ENCODE data around the gene C2orf68.
A peak's percentile ranks its signal among the peaks of the same experiment; 100 is the strongest.
"Not testable (repeated sequence)": the region's sequence is repeated elsewhere in the genome, so short reads cannot be mapped to it uniquely, and the experiment has no call there.

Gene C2orf68, protein sequence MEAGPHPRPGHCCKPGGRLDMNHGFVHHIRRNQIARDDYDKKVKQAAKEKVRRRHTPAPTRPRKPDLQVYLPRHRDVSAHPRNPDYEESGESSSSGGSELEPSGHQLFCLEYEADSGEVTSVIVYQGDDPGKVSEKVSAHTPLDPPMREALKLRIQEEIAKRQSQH

DNA sequence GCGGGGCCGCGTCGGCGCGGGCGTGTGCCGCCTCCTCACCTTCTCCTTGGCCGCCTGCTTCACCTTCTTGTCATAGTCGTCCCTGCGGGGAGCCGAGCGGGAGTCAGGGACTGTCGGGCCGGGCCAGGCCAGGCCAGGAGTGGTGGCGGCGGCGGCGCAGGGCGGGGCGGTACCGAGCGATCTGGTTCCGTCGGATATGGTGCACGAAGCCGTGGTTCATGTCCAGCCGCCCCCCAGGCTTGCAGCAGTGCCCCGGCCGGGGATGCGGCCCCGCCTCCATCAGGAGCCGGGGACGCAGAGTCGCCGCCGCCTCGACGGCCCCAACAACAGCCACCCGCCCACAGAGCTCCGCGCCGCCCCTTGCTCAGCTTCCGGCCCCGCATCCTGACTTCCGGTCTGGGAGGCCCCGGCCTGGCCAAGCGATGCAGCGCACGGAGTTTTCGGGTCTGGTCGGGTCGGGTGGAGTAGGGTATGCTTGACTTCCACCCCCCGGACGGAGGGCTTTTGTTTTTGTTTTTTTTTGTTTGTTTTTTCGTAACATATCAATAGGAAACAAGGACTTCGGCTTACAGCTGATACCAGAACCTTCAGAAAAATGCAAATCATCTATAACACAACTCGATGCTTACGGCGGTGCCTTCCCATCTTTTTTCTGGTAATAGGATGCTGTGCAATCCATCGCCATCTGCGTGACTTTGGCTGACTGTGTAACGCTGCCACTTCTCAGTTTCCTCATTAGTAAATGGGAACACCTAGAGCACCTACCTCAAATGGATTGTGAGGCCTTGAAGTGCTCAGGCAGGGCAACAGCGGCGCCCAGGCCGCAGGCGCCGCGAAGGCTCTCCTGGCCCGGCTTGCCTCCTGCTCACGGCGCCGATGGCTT is at the start of gene C2orf68:
Gene C2orf68, minus strand, starts transcription at position 362 of the 883 bp plus-strand sequence. Its CDS starts 82 bp downstream, at position 280.
- peak; percentile 96 for DNase-seq (ENCODE audit: low spot score)

DNA sequence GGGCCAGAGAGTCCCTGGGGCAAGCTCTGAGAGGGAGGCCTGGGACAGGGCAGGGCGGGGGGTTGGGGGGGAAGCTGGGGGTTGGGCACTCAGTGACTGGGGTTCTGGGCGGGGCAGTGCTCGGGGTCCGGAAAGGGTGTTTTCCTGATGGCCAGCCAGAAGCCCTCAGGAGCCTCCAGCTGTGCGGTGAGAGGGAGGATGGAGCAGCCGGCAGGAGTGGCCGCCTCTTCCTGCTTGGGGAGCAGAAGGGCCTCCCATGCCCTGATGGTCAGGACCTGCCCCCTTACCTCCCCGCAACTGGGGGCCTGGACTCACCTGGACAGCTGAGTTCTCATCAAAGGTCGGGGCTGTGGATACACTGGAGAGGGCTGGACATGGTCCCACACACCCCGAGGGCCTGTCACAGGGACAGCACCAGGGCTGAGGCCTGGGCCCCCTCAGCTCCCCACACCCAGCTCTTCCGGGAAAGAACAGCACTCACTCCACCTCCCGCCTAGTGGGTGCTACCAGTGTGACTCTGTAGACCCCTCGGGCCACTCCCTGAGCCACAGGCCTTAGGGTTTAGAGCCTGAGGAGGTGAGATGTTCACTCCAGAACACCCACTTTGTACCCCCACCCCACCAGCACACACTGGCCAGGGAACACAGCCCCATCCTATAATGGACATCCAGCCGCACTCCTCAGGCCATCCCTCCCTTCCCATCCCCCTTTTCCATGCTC is 49.4 kb upstream of the C2orf68 start:
- DNase-seq (ENCODE audit: low spot score), result no peak

DNA sequence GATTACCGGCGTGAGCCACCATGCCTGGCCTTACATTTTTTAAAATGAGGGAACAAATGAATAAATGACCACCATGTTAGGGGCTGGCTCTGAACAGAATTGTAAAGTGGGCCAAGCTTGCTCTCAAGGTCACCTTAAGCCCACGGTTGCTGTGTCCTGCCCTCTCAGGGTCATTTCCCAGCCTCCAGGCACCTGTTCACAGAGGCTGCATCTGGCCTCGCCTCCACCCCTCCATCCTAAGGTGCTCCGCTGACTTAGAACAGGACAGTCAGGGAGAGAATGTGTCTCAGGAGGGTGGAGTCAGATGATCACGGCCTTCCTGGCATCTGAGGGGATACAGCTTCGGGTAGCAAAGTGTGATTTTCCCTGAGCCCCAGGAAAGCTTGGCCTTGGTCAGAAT is 48.9 kb upstream of the C2orf68 start:
- DNase-seq (ENCODE audit: low spot score), result no peak

DNA sequence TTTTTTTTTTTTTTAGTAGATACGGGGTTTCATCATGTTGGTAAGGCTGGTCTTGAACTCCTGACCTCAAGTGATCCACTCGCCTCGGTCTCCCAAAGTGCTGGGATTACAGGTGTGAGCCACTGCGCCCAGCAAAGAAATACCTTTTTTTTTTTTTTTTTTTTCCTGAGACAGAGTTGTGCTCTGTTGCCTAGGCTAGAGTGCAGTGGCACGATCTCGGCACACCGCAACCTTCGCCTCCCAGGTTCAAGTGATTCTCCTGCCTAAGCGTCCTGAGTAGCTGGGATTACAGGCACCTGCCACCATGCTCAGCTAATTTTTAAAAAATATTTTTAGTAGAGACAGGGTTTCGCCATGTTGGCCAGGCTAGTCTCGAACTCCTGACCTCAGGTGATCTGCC is 48.4 kb upstream of the C2orf68 start:
- not testable (repeated sequence) for DNase-seq (ENCODE audit: low spot score)

DNA sequence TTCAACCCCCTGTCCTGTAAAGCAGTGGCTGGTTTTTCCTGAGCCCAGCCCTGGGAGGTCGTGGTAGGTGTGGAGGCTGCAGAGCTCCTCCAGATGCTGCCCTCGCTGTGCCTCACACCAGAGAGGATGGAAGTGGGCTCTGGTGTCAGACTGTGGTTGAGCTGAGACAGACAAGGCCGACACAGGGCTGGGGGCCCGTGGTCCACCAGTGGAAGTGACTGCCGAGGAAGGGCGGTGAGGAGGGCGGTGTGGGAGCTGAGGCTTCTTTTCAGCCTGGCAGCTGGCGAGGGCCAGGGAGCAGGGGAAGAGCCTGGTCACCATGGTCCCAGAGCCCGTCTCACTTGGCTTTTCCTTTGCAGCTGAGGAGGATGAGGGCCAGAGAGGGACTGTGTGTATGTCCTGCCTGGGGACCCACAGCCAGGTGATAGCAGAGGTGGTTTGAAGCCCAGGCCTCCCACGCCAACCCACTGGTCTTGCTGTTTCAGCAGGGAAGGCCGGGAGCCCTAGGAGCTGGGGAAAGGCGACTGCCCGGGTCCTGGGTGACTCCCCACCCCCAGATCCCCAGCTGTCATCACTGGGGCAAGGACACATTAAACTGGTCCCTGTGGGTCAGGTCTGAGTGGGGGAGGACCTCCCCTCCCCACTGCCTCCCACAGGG is 47.6 kb upstream of the C2orf68 start:
- DNase-seq (ENCODE audit: low spot score), result no peak

DNA sequence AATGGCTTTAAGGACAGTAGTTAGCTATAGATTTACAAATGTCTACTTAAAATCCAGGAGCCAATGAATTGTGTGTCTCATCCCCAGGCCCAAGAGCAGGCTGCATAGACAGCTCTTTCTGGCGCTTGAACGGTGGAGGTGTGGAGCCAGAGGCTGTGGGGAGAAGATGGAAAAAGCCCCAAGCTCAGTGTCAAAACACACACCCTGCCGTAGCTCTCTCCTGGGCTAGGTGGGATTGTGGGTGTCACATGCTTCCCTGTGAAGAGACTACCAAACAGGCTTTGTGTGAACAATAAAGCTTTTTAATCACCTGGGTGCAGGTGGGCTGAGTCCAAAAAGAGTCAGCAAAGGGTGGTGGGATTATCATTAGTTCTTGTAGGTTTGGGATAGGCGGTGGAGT is 45.5 kb upstream of the C2orf68 start:
- DNase-seq (ENCODE audit: low spot score), result not testable (repeated sequence)

DNA sequence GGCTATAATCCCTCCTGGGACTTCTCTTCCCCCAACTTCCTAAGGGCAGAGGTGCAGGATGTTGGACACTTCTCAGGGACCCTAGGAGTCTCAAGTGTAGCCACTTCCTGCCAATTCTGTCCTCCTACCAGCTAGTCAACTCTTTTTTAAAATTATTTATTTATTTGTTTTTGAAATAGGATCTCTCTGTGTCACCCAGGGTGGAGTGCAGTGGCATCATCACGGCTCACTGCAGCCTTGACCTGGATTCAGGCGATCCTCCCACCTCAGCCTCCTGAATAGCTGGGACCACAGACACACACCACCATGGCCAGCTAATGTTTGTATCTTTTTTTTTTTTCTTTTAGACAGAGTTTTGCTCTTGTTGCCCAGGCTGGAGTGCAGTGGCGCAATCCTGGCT is 44.6 kb upstream of the C2orf68 start:
- no peak for DNase-seq (ENCODE audit: low spot score)

DNA sequence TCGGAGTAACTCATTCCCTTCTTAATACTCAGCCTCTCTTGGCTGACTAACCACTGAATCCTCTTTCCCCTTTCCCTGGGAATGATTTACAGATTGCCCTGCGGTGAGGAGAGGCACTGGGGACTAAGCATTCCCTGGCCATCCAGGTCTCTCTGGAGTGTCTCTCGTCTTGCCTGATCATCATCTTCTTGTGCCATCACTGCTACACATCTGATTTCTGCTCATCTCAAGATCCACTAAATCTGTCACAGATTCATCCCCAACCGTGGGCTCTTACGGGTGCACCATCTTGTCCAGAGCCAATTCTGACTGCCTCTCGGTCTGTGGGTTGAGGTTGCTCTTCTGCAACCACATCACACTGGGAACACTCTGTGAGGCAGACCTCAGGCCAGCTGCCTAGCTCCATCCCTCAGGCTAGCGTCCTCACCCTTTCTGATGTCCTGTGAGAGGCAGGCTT is 44.1 kb upstream of the C2orf68 start:
- no peak for DNase-seq (ENCODE audit: low spot score)

DNA sequence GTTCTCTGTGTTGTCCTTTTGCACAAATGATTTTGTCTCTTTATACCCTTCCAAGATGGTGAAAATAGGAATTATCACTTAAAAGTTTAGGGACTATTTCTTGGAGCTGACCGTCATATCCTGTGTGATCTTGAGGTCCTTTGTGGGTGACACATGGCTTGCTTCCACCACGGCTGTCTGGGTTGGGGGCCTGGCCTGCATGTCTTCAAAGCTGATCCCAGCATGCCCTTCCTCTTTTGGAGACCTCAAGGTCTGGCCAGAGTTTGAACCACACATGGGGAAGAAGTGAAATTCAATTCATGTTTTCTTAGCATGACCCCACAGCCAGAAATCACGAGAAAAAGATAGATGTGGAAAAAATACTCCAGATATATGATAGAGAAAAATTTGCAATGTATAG is 42.1 kb upstream of the C2orf68 start:
- DNase-seq (ENCODE audit: low spot score), result no peak

DNA sequence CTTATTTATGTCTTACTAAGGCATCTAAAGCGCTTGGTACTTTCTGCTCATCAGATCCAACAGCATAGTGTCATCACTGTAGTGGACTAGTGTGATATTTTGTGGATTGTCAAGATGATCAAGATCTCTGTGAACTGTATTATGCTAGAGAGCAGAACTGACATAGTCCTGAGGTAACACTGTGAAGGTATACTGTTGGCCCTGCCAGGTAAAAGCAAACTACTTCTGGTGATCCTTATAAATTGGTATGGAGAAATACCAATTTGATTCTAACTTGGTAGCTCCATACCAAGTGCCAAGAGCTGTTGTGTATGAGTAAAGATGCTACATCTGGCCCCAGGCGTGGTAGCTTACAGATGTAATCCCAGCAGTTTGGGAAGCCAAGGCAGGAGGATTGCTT is 40.2 kb upstream of the C2orf68 start:
- DNase-seq (ENCODE audit: low spot score), result no peak

DNA sequence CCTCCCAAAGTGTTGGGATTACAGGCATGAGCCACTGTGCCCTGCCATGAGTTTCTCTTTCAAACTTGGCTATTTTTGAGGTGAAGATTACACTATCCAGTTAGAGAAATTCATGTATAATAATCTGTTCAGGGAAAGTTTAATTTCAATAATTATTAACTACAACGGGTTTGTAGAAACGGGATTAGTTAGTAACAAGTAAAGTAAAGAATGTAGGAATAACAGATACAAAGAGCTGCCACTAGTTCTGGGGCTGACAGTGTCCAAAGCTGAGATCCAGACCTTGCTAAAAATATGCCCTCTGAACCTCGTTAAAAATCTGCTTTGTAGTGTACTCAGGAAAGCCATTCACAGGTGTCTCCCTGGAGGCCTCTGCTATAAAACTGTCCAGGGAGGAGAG is 39.2 kb upstream of the C2orf68 start:
- no peak for DNase-seq (ENCODE audit: low spot score)

DNA sequence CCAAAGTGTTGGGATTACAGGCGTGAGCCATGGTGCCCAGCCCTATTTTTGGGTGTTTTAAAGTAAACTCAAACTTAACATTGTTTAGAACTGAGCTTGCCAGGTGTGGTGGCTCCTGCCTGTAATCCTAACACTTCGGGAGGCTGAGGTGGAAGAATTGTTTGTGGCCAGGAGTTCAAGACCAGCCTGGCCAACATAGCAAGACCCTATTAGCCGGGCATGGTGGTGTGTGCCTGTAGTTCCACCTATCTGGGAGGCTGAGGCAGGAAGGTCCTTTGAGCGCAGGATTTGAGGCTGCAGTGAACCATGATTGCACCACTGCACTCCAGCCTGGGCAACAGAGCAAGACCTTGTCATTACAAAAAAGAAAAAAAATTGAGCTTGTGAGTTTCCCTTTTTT is 38.6 kb upstream of the C2orf68 start:
- DNase-seq (ENCODE audit: low spot score), result no peak

DNA sequence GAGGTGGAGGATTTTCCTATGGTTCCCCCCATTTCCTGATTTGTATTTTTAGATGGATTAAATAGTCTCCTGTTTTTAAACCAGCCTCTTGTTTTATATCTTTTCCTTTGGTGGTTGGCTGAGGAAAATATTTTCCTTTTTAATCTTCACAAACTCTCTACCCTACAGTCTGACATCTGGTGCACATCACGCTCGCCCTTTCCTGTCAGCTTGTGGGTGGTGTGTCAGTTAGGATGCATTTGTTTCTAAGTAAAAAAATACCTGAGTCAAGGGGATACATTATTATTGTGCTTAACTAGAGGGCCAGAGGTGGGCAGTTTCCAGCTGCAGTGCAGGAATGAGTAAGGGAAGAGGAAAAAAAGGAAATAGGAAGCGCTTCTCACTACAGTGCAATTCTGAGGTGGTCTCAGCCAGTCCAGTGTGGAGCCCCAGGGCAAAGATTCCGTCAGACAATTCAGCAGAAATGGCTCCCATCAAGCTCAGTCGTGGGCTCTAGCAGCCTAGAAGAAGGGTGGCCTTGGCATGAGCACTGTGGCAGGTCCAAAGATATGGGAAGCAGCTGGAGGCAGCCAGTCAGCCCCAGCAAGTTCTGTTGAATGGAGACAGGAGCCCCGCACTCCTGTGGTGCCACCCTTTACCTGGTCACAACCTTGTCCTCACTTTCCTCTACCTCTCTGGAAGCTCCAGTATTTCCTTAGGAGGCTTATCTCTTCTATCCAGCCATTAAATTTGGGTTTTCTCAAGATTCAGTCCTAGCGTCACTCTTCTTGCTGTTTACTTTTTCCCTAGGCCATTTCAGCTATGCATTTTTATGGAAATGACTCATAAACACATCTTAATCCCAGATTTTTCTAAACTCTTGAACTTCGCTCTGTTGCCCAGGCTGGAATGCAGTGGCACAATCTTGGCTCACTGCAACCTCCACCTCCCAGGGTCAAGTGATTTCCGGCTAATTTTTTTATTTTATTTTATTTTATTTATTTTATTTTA is 37.6 kb upstream of the C2orf68 start:
- DNase-seq (ENCODE audit: low spot score), result no peak

DNA sequence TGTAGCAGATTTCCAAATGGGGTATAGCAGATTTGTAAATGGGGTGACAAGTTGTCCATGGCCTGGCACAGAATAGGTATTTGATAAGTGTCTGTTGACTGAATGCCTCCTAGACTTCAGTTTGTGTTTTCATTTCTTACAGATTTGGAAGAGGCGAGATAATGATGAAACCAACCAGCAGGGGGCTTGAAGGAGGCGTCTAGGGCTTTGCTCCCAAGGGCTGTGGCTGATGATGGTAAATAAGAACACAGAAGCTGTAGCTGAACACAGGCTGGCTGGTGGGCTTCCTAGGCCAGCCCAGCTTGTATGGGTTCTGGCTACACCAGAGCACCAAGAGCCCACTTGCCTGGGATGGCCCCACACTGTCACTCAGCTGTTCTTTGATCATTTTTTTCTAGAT is 36.8 kb upstream of the C2orf68 start:
- DNase-seq (ENCODE audit: low spot score), result peak; percentile 46

DNA sequence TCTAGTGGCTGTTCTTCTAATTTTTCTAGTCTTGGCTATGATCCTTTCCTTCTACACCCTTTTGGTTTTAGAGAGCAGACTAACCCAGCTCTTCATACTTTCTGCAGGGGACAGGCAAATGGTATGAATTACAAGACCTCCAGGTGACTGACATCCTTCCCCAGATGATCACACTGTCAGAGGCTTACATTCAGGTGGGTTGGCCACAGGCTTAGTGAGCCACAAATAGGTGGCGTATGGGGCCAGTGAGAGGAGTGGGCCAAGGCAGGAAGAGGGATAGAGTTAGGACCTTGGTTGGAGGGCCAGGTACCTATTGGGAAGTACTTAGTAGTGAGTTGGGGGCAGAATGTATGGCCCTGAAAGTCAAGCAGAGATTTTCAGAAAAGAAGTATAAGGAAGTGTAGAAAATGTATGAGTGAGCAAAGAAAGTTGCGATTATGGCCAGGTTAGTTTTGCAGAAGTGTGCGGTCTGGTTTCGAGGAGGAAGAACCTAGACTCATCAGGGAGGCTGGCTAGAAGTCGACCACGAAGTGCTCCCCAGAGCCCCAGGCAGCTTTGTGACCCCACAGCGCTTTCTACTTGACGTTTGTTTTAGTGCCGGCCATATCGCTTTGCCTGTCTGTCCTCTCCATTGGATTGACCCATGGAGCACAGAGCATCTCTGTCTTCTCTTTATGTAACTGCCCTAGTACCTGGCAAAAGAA is 36.1 kb upstream of the C2orf68 start:
- DNase-seq (ENCODE audit: low spot score), result no peak

DNA sequence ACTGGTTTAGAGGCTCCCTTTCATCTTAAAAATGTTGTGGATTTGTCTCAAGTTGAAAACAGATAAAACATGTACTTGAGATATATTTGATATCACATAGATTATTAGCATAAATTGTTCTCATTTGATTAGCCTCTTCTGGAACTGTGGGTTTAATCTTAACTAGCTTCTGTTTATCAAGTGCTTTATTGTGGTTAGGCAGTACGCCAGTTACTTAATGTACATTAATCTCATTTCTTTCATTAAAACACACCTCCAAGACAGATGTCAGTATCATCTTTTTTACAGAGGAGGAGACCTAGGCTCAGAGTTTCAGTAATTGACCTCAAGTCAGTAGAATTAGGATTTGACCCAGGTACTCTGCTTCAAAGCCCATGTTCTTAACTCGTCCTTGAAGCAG is 34.3 kb upstream of the C2orf68 start:
- no peak for DNase-seq (ENCODE audit: low spot score)

DNA sequence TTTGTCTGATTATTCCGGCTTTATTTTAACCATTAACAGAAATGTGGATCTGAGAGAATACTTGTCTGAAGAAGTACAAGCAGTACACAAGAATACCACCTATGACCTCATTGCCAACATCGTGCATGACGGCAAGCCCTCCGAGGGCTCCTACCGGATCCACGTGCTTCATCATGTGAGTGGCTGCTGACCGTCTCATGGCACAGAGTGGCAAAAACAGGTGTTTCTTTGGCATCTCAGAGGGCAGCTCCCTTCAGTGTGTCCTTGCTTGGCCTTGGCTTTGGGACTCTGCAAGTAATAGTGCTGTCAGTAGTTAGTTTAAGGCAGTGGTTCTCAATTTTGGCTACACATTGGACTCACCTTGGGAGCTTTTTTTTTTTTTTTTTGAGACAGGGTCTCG is 33.0 kb upstream of the C2orf68 start:
- no peak for DNase-seq (ENCODE audit: low spot score)

DNA sequence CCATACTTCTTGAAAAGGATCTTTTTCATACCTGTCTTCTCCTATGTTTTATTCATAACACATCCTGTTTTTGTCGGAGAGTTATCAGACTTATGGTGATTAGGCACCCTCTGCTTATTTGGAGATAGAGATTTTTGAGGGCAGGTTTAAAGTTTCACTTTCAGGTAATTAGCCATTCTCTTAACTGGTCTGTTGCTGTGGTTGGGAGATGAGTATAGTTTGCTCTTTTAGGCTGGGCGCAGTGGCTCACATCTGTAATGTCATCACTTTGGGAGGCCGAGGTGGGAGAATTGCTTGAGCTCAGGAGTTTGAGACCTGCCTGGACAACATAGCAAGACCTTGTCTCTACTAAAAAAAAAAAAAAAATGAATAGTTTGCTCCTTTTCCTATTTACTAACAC is 30.9 kb upstream of the C2orf68 start:
- DNase-seq (ENCODE audit: low spot score), result no peak

DNA sequence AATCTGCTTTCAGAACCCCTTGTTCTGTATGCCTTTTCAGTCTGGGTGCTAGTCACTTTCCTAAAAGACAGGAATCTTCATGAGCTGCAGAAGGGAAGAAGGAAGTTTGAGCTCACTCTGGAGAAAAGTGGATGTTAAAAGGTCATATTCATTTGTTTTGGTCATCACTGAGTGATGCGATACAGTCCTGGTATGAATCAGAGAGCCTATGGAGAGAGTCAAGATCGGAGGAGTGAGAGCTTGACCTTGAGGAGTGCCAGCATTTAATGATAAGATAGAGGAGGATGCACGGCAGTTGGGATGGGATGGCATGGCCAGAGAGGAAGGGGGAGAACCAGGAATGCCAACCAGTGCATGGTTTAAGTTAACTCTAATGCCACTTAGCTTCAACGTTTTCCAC is 23.8 kb upstream of the C2orf68 start:
- no peak for DNase-seq (ENCODE audit: low spot score)

DNA sequence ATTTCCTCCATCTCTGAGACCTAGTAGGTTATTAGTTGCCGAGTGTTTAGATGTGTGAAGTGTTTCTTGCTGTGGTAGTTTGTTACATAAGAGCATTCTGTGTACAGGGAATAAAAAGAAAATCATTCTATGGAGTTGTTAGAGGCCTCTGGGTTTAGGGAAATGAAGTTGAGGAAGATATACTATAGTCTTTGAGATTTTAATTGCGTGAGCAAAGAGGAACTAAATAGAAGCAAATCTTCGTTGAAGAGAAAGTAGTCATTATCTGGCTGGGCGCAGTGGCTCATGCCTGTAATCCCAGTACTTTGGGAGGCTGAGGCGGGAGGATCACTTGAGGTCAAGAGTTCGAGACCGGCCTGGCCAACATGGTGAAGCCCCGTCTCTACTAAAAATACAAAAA is 23.1 kb upstream of the C2orf68 start:
- no peak for DNase-seq (ENCODE audit: low spot score)

DNA sequence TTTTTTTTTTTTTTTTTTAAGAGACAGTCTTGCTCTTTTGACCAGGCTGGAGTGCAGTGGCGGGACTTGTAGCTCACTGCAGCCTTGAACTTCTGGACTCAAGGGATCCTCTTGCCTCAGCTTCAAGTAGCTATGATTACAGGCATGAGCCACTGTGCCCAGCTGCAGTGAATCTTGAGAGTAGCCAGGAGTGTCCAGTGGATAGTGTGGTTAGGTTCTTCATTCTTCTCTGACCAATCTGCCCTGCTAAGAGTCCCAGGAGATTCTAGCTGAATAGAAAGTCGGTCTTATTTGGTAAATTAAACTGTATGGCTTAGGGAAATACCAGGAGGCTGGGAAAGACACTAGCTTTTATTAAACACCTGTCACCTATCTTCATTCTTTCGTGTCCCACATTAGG is 19.4 kb upstream of the C2orf68 start:
- no peak for DNase-seq (ENCODE audit: low spot score)
